ENCODE results near the gene C9orf50.
"Not testable (repeated sequence)": the region's sequence is repeated elsewhere in the genome, so short reads cannot be mapped to it uniquely, and the experiment has no call there.

C9orf50 gene

DNA sequence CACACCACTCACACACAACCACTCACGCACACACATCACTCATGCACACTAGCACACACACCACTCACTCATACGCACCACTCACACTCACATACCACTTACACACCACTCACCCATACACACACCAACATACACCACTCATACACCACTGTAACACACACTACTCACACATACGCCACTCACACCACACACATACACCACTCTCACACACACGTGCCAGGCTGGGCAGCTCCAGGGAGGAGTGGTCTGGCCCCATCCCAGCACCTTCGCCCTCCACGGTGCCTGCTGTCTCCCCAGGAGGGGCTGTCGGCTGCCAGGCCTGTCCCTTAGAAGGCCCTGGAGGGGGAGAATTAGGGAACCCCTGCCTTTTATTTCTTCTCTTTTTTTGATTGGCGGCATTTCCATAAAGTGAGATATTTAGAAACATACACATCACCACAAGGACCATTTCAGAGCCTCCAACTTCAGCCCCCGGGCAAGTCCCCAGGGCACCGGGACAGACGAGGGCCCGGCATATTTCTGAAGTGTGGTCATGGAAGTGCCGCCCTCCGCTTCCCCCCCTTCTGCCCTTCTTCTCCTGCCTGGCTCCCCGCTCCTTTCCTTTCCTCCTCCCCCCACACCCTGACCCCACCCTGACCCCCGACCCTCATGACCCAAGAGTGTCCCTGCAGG lies 27.3 kb upstream of the C9orf50 start:
- no peak for FAIRE-seq

DNA sequence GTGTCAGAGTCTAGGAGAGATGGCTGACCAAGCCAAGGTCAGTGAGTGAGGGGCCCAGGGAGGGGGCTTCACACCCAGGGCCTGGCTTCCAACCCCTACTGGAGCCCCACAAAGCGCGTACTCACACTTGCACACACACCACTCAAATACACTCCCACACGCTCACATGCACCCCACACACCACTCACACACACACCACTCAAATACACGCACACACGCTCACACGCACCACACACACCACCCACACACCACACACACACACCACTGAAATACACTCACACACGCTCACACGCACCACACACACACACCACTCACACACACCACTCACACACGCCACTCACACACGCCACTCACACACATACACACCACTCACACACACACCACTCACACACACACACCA lies 26.7 kb upstream of the C9orf50 start:
- no peak for FAIRE-seq

DNA sequence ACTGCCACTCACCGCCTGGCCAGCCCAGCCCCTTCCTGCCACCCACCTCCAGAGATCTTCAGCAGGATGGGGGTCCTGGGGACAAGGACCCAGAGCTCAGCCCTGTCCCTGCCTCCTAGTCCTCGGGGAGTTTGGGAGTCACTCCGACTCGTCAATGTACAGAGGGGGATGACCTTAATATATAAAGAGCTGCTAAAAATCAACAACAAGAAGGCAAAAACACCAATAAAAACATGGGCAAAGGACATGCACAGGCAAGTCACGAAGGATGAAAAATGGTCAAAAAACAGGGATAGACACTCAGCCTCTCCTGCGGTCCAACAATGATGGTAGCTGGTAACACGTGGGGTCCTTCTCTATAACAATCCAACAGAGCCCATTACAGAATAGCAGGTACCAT lies 25.8 kb upstream of the C9orf50 start:
- FAIRE-seq = no peak

DNA sequence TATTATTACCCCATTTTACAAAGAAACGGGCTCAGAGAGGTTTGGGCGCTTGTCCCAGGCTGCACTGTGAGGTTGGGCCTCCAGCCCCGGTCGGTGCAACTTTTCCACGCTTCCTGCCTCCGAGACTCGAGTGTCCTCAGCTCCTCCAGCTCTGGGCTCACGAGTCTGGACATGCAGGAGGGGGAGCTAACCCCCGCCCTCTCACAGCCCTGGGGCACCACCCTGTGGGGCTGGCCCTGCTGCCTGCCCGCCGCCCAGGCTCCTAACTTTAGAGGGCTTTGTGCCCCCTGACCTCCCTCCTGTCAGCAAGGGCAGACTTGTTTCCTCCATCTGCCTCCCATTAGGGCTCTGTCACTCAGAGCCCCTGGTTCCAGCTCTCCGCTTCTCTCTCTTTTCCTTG lies 25.4 kb upstream of the C9orf50 start:
- FAIRE-seq = no peak

DNA sequence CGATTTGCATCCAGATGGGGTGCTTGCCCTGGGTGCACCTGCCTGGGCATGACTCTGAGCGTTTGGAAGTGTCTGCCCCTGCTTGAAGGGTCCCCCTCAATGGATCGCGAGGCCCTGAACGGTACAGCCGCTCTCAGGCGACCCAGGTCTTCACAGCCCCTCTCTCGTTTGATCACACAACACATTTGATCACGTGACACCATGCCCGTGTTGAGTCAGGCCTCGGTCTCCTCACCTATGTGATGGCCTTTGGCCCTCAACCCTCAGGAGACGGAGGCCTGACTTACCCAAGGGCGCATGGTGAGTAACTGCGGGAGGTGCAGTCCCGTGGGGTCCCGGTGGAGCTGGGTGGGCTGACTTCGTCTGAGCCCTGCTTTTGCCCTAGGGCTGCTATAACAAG lies 24.0 kb upstream of the C9orf50 start:
- no peak for FAIRE-seq

DNA sequence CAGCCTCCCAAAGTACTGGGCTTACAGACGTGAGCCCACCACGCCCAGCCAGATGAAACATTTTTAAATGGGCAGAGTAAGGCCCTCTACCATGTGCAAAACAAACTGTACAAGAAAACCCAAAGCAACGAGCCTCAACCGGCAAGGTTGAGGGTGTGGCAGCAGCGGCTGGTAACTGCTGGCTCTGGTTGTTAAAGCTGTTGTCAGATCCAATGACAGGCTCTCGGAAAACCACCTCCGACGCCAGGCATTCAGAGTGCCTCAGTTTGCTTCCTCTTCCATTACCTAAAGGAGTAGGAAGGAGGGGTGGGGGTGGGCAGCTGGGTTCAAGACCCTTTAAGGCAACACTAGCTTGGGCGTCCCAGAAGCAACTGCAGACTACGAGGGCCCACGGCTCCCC lies 23.5 kb upstream of the C9orf50 start:
- FAIRE-seq = no peak

DNA sequence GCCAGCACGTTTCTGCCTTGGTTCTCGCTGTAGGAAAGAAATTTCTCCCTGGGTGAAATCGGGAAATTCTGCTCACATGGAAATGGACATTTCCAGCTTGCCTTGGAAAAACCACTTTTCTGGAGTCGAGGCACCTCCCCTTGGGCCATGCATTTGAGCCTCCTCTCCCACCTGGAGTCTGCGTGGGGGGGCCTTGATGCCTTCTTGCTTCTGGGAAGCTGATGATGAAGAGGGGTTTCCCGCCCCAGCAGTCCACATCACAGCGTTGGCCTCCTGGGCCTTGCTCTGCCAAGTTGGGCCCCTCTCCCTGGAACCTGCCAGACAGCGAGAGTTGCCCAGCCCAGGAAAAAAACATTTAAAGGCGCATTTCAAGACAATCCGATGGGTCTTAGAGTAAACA lies 22.8 kb upstream of the C9orf50 start:
- no peak for FAIRE-seq

DNA sequence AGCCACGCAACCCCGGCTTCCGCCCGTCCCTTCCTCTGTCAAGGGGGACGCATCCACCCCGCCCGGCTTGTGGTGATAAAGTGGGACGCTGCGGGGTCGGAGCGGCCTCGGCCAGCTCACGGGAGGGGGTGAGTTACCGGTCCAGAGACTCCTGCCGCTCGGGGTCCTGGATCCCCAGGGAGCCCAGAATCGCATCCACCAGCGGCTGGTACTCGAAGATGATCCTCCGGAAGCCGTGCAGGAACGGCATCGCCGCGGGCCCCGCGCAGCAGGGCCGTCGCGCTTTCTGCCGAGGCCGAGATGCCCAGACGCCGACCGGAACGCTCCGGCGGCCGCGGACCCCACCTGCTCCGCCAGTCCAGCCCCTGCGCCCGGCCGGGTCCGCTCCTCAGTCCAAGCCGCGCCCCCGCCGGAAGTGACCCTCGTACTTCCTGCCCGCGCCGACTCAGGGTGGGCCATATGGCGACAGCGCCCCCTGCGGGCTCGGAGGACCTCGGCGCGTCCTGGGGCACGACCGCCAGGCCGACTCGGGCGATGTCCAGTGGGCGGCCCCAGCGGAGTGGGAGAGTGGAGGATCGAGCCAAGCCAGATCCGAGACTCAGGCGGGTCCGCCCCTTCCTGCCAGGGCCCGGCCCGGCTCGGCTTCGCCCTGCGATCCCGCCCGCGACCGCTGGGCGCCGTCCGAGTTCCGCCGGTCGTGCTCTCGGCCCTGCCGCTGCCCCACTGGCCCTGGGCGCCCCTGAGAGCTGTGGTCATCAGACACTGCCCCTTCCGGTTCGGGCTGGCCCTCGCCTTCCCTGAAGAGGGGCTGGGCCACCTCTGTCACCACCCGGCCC lies 21.1 kb upstream of the C9orf50 start, which contains the start of gene ASB6:
Gene ASB6, minus strand, starts transcription at position 402 of the 836 bp plus-strand sequence. Its CDS starts 152 bp downstream, at position 250.
- peak; percentile 94 for FAIRE-seq

DNA sequence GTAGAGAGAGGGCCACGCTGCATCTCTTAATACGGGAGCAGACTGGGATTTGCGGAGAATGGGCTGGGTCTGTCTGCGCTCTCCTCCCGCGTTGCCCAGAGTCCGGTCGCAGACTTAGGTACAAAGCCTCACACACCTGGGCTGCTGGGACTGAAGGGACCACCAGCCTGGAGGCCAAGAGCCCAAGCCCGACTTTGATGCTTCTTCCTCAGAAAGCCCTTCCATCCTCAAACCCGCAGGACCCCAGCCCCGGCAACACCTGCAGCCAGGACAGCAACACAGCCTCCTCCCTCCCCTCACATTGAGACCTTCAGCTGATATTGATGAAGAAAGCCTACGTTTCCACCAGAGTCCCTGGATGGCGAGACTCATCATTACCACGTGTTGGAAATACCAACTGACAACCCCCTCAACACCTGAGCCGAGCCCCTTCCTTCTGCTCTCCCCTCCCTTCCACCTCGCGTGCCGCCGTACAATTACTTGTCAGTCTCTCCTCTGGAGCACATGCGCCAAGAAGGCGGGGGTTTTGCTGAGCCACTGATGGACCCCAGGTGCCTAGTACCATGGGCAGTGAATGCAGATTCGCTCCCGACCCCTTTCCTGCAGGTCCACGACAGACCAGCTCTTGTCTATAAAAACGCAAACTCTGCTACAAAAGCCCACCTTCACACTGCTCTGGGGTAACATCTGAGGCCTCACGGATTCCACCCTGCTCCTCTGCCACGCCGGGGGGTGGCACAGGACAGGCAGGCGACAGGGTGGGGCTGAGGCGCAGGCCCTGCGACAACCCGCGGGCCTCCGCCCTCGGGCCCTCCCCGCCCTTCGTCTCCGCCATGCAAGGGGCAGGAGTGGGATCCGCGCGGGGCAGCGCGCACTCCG lies 20.2 kb upstream of the C9orf50 start:
- FAIRE-seq = no peak

DNA sequence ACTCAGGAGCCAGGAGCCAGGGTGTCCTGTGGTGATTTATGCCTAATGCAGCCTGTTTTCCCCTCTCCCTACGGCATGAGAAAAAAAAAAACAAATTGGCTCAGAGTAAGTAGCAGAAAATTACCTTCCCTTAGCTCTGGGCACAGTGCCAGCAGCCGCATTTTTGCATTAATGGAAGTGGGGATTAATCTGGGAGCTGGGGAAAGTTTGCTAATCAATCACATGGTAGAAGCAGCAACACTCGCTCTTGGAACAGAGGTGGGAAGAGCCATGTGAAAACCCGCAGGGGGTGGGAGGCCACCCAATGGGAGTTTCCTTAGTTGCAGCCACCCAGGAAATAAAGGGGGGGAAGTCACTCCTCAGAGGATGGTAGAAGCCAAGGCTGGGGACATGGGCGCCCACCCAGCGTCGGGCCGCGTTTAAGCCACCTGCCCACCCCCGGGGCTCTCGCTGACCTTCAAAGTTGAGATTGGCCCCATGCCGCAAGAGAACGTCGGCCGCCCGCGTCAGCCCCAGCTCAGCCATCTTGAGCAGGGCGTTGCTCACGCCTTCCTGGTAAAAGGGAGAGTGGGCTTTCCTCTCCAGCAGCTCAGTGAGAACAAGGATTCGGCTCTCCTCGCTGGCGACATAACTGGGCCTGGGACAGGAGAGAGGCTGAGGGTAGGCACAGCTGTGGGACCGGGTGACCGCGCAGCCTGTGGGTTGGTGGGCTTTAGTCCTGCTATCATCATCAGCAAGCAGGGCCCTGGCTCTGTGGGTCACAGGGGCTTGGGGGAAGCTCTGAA lies 19.4 kb upstream of the C9orf50 start:
- no peak for FAIRE-seq

DNA sequence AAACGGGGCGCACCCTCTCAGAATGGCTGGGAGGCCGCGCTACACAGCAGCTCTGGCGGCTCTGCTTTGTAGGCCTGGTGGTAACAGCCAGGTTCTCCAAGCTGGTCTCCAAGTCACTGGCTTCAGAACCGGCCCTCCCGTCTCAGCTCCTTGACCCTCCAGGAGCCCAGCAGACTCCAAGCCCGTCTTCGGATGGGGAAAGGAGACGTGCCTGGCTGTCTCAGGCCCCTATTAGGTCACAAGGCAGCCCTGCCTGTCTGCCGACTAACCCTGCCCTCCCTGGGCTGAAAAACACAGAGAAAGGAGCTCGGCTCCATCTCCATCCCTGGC lies 18.8 kb upstream of the C9orf50 start:
- FAIRE-seq = no peak

DNA sequence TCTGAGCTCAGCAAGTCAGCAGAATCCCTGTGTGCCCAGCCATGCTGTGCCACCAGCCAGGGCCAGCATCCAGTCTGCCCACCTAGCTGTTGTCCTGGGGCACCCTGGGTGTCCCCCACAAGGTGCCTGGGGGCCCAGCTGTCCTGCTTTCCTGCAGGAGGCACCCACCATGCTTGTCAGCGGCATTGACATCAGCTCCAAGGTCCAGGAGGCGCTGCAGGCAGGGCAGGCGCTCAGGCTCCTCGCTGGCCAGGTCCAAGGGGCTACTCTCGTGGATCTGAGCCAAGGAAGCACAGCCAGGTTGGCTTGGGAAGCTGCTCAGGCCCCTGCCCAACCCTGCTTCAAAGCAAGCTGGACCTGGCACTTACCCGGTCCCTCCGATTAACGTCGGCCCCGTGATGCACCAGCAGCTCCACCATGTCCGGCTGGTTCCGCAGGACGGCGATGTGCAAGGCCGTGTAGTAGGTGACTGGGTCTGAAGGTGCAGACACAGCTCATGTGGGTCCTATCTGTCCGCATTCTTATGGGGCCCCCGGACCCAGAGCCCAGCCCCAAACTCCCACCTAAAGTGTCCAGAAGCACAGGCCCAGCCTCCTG lies 18.2 kb upstream of the C9orf50 start:
- no peak for FAIRE-seq

DNA sequence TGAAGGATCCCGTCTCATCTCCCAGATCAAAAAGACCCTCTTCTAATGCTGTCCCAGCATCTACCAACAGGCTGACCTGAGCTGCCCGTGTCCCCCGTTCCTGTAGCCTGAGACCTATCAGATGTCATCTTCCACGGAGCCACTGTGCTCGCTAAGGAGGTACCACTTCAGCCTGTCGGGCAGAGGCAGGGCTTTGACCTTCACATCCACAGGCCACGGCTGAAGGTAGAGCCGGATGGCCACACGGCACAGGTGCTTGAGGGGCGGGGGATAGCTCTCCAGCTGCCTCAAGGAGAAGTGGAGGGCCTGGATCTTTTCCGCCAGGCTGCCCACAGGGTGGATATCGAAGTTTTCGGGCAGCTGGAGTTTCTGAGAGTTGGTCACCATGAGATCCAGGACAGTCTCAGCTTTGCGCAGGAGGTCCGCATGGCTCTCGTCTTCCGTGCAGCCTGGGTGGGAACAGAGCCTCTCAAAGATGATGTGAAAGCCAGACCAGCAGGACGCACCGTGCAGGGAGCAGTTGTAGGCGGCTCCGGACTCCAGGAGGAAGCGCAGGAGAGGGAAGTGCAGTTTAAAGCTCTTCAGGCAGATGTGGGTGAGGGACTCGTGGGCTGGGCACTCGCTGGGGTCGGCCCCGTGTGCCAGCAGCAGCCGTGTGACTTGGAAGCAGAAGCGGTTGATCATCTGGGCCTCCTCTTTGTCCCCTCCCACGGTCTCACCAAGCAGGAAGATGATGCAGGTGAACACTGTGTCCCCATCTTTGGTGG lies 17.0 kb upstream of the C9orf50 start:
- no peak for FAIRE-seq

DNA sequence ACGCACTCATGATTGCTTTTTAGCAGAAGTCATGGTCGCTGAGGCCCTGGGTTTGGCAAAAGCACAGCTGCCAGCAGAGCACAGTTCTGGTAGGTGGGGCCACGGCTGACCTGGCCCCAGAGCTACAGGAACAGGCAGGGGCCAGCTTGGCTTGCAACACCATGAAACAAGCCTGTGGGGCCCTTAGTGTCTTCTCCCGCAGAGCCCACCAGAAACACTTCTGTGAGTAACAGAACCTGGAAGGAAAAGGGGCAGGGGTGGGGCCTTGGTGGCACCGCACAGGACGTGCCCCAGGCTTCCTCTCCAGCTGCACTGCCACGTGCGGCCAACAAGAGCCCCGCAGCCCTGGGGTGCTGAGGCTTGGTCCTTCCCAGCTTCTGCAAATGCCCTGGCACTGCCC lies 16.2 kb upstream of the C9orf50 start:
- FAIRE-seq = no peak

DNA sequence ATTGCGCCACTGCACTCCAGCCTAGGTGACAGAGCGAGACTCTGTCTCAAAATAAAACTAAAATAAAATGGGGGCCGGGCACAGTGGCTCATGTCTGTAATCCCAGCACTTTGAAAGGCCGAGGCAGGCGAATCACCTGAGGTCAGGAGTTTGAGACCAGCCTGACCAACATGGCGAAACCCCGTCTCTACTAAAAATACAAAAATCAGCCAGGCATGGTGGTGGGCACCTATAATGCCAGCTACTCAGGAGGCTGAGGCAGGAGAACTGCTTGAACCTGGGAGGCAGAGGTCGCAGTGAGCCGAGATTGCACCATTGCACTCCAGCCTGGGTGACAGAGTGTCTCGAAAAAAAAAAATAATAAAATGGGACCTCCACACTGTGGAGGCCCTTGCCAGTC lies 15.4 kb upstream of the C9orf50 start:
- not testable (repeated sequence) for FAIRE-seq

DNA sequence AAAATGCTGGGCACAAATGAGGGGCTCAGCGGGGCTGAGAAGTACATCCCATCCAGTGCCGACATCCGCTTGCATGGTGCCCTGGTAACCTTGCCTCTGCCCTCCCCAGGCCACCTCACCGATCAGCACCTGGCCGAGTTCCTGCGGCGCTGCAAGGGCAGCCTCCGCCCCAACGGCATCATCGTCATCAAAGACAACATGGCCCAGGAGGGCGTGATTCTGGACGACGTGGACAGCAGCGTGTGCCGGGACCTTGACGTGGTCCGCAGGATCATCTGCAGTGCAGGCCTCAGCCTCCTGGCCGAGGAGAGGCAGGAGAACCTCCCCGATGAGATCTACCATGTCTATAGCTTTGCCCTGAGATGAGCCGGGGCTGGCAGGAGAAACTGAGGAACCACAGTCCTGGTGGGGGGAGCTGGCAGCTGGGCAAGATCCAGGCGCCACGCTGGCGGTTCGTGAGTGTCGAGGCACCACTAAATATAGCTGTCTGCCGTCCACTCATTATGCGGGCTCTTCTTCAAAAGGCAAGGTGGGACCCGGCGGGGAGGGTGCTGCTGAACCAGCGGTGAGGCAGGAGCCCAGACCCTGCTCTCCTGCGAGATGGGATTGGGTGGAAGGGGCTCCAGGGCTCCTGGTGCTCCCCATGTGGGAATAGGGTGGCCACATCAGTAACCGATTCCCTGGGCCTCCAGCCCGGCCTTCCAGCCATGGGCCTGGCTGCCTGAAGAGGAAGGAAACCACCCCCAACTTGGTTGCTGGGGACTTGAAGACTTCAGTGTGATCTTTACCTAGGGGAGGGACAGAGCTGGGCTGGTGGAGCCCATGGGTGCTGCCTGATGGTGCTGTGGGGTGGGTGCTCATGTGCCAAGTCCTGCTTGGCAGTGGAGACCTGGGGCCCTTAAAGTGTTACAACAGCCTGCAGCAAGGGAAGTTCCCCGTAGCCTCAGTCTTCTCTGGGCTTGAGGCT lies 14.5 kb upstream of the C9orf50 start:
- FAIRE-seq = no peak

DNA sequence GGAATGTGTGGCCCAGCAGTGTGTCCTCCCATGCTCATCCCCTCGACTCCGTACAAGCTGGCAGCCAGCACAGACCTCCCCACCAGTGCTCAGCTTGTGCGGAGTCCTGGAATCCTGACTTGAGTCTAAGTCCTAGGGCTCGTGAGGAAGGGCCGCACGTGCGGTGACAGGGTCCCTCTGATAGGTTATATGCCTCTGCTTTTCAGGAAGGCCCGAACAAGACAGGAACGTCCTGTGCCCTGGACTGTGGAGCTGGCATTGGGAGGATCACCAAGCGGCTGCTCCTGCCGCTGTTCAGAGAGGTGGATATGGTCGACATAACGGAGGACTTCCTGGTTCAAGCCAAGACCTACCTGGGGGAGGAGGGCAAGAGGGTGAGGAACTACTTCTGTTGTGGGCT lies 12.9 kb upstream of the C9orf50 start:
- no peak for FAIRE-seq

DNA sequence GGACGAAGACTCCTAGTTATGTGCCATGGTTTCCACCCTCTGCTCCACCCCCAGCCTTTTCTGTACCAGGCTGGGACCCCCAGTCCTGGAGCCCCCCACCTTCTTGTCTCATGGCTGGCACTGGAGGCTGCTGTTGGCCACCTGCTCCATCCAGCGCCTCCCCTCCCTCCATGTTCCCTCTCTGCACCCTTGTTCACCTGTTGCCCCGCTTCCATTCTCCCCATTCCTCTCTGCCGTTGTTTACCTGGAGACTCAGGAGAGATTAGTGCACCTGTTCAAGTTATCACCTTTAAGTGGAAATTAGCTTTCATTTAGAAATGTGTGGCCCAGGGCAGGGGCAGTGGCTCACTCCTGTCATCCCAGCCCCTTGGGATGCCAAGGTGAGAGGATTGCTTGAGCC lies 12.3 kb upstream of the C9orf50 start:
- FAIRE-seq = no peak

DNA sequence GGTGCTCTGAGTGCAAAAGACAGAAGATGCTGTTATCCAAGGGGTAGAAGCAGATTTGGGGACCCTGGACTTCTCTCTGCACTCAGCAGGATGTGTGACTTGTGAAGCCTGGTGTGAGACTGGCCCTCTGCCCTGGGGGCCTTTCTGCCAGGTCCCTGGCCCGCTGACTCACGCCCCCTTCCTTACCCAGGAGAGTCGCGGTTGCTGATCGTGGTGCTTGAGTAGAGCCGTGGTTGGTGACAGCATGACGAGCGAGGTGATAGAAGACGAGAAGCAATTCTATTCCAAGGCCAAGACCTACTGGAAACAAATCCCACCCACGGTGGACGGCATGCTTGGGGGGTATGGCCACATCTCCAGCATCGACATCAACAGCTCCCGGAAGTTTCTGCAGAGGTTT lies 11.6 kb upstream of the C9orf50 start:
- no peak for FAIRE-seq

DNA sequence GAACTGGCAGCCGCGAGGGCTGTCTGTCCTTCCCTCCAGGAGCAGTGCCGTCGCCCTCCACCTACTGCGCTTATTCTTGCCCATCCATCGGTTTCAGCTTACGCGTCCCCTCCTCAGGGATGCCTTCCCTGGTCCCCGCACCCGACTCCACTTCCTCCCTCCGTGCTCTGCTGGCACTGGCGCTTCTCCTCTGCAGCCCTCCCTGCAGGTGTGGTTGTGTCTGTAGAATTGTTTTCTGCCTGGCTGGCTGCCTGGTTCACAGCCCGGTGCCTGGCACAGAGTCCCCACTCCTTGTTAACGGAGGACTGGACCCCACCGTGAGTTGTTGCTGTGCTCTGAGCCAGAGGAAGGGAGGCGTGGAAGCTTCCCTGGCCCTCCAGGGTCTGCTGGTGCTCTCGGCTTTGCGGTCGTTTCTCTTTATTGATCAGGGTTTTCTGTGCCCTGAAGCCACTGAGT lies 10.8 kb upstream of the C9orf50 start:
- no peak for FAIRE-seq
